Prostate gland (tissue), 2 donors: Measurements from ENCODE around the gene UAP1L1.

ENCODE experiments used
- POLR2A ChIP-seq: fragments of 450-650 bp; IDR thresholded peaks from one replicate; pipeline ENCODE4 v1.6.1; 2016; ENCODE audit warnings: antibody characterized with exemption, mild to moderate bottlenecking
- POLR2AphosphoS5 ChIP-seq: sonication (generic); formaldehyde crosslinking; IDR thresholded peaks from one replicate; pipeline ENCODE4 v1.6.1; 2017; ENCODE audit warnings: antibody characterized with exemption
- TF ChIP-seq, protein P1 (sequence below), 4 experiments: fragments of 200-600 bp in 2 of 4; fragments of 450-650 bp in 2 of 4; sonication (generic) in 2 of 4; IDR thresholded peaks; 1 replicate in 3 of 4; 2 replicates in 1 of 4; pipeline ENCODE4 v1.5.1; 2016 to 2019; ENCODE audit warnings: antibody characterized with exemption in 4 of 4, mild to moderate bottlenecking in 2 of 4, moderate library complexity in 2 of 4

DNA sequence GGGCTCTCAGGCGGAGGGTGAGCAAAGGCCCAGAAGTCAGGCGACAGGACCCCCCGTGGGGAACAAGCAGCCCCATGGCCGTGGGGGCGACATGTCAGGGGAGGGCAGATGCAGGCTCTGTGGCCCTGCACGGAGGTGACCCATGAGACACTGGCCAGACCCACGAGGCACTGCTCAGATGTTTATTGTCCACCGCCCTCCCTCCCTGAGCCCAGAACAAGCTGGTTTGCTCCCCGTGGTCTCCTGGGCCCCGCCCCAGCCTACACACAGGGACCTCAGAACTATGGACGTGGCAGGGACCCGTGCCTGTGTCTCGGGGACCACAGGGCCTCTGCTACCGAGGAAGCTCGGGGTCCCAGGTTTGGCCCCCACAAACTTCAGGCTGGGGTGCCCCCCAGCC is 47.3 kb upstream of the UAP1L1 start:
- no peak for TF ChIP-seq POLR2A
- TF ChIP-seq POLR2AphosphoS5 = no peak
- TF ChIP-seq, protein P1, sequence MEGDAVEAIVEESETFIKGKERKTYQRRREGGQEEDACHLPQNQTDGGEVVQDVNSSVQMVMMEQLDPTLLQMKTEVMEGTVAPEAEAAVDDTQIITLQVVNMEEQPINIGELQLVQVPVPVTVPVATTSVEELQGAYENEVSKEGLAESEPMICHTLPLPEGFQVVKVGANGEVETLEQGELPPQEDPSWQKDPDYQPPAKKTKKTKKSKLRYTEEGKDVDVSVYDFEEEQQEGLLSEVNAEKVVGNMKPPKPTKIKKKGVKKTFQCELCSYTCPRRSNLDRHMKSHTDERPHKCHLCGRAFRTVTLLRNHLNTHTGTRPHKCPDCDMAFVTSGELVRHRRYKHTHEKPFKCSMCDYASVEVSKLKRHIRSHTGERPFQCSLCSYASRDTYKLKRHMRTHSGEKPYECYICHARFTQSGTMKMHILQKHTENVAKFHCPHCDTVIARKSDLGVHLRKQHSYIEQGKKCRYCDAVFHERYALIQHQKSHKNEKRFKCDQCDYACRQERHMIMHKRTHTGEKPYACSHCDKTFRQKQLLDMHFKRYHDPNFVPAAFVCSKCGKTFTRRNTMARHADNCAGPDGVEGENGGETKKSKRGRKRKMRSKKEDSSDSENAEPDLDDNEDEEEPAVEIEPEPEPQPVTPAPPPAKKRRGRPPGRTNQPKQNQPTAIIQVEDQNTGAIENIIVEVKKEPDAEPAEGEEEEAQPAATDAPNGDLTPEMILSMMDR (IDR thresholded peaks at IDR 0.05) = no peak
